ENCODE measurements around the gene OSBPL9. TPM values are rescaled to one million over a fixed set of nuclear protein-coding genes. Genes with fewer than 3 reads are reported as not detected.

OSBPL9 gene
- total RNA-seq, 2 experiments from 2014 or later = 35.6 to 36.5 TPM

DNA sequence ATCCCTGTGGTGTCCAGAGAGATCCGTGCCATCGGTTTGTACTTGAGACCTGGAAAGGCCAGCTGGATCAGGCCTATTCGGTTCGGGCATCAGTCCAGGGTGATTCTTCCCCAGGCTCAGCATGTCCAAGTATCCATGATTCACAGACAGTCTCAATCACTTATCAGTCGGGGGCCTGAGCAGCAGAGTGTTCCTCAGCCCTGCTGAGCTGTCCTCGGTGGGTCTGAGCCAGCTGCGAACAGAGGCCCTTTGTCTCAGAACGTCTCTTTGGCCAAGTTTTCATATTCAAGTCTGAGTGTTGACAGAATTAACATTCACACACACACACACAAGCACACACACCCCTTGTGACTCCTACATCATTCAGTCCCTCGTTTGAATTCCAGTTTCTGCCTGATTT lies 33.4 kb upstream of the OSBPL9 start:
- no peak overlapping the region for H3K27ac ChIP-seq (ENCODE audit: low read depth in 1 of 2, low read length in 2 of 2)
- H3K4me3 Mint-ChIP-seq = no peak overlapping the region
- no peak for DNase-seq
- H3K9me3 ChIP-seq (ENCODE audit: control insufficient read depth in 1 of 2, insufficient read depth in 1 of 2, low read length in 2 of 2) = no peaks in the 10 kb centered on the region
- H3K4me3 ChIP-seq (ENCODE audit: low read length) = no peak overlapping the region
- H3K27me3 Mint-ChIP-seq = no peaks in the 10 kb centered on the region
- no peaks in the 10 kb centered on the region for H3K36me3 Mint-ChIP-seq (ENCODE audit: low read depth)
- H3K27me3 ChIP-seq (ENCODE audit: control insufficient read depth in 1 of 2, insufficient read depth in 2 of 2, low read length in 2 of 2) = no peaks in the 10 kb centered on the region
- H3K27ac Mint-ChIP-seq = no peak overlapping the region
- no peaks in the 10 kb centered on the region for H3K36me3 ChIP-seq (ENCODE audit: insufficient read depth, low read length)
- no peaks in the 10 kb centered on the region for H3K4me1 ChIP-seq (ENCODE audit: insufficient read depth, low read length)
- ChIA-PET CTCF (no interaction called here), POLR2A (no interaction called here)
- TF ChIP-seq, protein P1, sequence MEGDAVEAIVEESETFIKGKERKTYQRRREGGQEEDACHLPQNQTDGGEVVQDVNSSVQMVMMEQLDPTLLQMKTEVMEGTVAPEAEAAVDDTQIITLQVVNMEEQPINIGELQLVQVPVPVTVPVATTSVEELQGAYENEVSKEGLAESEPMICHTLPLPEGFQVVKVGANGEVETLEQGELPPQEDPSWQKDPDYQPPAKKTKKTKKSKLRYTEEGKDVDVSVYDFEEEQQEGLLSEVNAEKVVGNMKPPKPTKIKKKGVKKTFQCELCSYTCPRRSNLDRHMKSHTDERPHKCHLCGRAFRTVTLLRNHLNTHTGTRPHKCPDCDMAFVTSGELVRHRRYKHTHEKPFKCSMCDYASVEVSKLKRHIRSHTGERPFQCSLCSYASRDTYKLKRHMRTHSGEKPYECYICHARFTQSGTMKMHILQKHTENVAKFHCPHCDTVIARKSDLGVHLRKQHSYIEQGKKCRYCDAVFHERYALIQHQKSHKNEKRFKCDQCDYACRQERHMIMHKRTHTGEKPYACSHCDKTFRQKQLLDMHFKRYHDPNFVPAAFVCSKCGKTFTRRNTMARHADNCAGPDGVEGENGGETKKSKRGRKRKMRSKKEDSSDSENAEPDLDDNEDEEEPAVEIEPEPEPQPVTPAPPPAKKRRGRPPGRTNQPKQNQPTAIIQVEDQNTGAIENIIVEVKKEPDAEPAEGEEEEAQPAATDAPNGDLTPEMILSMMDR (IDR thresholded peaks at IDR 0.05) = no peak
- no peaks in the 10 kb centered on the region for H3K4me1 Mint-ChIP-seq (ENCODE audit: low read depth)
- no peaks in the 10 kb centered on the region for H3K9me3 Mint-ChIP-seq
- intact Hi-C loops (cut with DNase I, micrococcal nuclease) = no loop called here
- no peak for ATAC-seq (ENCODE audit: poor library complexity)

DNA sequence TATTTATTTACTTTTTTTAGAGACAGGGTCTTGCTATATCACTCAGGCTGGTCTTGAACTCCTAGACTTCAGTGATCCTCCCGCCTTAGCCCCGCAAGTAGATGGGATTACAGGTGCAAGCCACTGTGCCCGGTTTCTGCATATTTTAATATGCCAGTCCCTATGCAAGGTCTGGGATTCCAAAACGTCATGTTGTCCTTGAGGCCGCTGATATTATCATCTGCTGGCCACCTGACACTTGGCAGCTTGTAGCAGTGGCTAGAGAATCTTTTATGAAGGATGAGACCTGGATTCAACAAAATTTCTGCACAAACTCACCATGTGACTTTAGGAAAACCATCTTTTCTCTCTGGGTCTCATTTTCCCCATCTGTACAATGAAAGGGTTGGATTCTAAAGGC lies 32.9 kb upstream of the OSBPL9 start:
- TF ChIP-seq, protein P1 (IDR thresholded peaks at IDR 0.05) = no peak
- Histone ChIP-seq H3K36me3 (ENCODE audit: insufficient read depth, low read length) (no peaks in the 10 kb centered on the region), H3K4me1 (ENCODE audit: insufficient read depth, low read length) (no peaks in the 10 kb centered on the region), H3K27ac (ENCODE audit: low read depth in 1 of 2, low read length in 2 of 2) (no peak overlapping the region), H3K4me3 (ENCODE audit: low read length) (no peak overlapping the region), H3K27me3 (ENCODE audit: control insufficient read depth in 1 of 2, insufficient read depth in 2 of 2, low read length in 2 of 2) (no peaks in the 10 kb centered on the region), H3K9me3 (ENCODE audit: control insufficient read depth in 1 of 2, insufficient read depth in 1 of 2, low read length in 2 of 2) (no peaks in the 10 kb centered on the region)
- no peaks in the 10 kb centered on the region for H3K27me3 Mint-ChIP-seq
- ATAC-seq (ENCODE audit: poor library complexity) (no peak), DNase-seq (no peak)
- ChIA-PET POLR2A (no interaction called here), CTCF (no interaction called here)
- H3K4me1 Mint-ChIP-seq (ENCODE audit: low read depth) = no peaks in the 10 kb centered on the region
- no peaks in the 10 kb centered on the region for H3K36me3 Mint-ChIP-seq (ENCODE audit: low read depth)
- intact Hi-C loops (cut with DNase I, micrococcal nuclease) = no loop called here
- no peak overlapping the region for H3K27ac Mint-ChIP-seq
- no peak overlapping the region for H3K4me3 Mint-ChIP-seq
- H3K9me3 Mint-ChIP-seq = no peaks in the 10 kb centered on the region

DNA sequence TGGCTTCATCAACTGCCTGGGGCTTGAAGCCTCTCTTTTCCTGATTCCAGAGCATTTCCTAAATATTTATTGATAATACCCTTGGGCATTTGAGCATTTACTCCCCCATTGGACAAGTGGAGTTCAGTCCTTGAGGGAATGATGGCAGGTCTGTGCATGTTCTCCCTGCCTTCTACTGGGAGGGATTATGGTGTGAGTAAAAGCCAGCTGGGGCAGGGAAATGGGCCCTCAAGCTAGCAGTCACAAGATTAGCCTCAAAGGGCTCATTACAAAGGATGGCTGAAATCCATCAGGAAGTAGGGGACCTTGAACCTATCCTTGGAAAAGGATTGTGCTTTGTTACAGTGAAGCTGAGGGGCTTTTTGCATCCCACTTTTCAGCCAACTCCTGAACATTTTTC lies 24.2 kb upstream of the OSBPL9 start:
- POLR2A ChIA-PET = no interaction called here

More for the DNA sequence above, 24.2 kb upstream of the OSBPL9 start:
- H3K27ac Mint-ChIP-seq = no peak overlapping the region
- no peak for ATAC-seq (ENCODE audit: poor library complexity)
- no peak for DNase-seq
- H3K36me3 ChIP-seq (ENCODE audit: insufficient read depth, low read length) = no peaks in the 10 kb centered on the region
- CTCF ChIA-PET = no interaction called here
- H3K27ac ChIP-seq (ENCODE audit: low read depth in 1 of 2, low read length in 2 of 2) = no peak overlapping the region
- H3K4me1 ChIP-seq (ENCODE audit: insufficient read depth, low read length) = no peaks in the 10 kb centered on the region
- no peaks in the 10 kb centered on the region for H3K9me3 Mint-ChIP-seq
- intact Hi-C loops (cut with DNase I, micrococcal nuclease) = no loop called here
- H3K4me3 Mint-ChIP-seq = no peak overlapping the region
- no peak overlapping the region for H3K4me3 ChIP-seq (ENCODE audit: low read length)
- no peaks in the 10 kb centered on the region for H3K9me3 ChIP-seq (ENCODE audit: control insufficient read depth in 1 of 2, insufficient read depth in 1 of 2, low read length in 2 of 2)
- TF ChIP-seq, protein P1 (IDR thresholded peaks at IDR 0.05) = no peak
- no peaks in the 10 kb centered on the region for H3K27me3 ChIP-seq (ENCODE audit: control insufficient read depth in 1 of 2, insufficient read depth in 2 of 2, low read length in 2 of 2)
- H3K4me1 Mint-ChIP-seq (ENCODE audit: low read depth) = no peaks in the 10 kb centered on the region
- no peaks in the 10 kb centered on the region for H3K27me3 Mint-ChIP-seq
- no peaks in the 10 kb centered on the region for H3K36me3 Mint-ChIP-seq (ENCODE audit: low read depth)

Data from CD4-positive, alpha-beta T cell (primary cell).